GM18511 (cell line): ENCODE data around the gene KCNT1.

Experiments used
- ATAC-seq: cut with Tn5 transposase; IDR thresholded peaks from one replicate; pipeline ENCODE4 v1.9.1; 2021; ENCODE audit warnings: mild to moderate bottlenecking, moderate library complexity; ENCODE audit not compliant: unreplicated experiment

KCNT1 gene

DNA sequence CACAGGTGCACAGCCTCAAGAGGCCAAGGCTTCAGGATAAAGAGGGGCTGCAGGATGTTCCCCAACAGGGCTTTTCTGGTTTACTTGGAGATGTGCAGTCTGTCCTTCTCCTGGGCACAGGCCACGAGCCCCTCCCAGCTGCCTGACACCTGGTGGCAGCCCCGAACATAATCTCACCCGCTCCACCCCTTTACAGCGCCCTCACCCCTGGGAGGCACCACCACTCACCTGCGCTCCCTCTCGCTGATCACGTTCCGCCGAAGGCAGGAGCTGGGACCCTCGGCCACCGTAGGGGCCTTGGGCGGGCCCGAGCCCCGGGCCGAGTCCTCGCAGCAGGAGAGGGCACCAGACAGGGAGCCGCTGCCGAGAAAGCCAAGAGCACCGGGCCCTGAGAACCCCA lies 3.2 kb upstream of the KCNT1 start:
- no peak for ATAC-seq

DNA sequence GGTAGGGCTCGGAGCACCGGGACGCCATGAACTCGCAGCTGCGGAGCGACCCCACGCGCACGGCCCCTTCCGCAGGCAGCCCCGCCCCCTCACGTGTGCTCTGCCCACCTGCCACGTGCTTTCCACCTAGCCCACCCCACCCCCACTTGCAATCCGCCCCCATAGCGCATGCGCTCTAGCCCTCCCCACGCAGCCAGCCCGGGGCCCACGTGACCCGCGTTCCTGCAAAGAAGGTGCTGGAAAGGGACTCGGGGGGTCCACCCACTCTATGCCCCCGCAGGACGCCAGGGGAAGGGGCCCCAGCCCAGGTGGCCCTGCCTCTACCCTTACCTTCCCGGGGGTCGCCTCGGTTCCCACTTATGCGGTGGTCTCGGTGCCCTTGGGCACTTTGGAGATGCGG lies 2.5 kb upstream of the KCNT1 start, which contains the start of gene SOHLH1:
Gene SOHLH1, minus strand, starts transcription at position 42 of the 400 bp plus-strand sequence. Its CDS starts 14 bp downstream, at position 28.
- no peak for ATAC-seq

DNA sequence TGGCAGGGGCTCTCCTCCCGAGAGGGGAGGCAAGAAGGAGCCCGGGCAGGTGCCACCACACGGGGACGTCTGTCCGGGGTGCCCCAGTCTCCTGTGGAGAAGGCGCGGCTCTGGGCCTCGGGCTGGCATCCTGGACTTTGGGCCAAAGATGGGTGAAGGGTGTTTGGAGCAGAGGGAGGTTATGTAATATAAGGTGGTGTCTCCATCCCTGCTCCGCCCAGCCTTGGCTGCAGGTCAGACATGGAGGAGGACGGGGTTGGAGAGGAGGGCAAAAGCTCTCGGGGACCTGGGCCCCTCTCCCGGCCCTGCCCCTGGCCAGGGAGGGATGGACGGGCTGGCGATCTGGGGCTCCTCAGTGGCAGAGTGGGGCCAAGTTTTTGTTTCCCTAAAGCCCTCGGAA lies 1.5 kb upstream of the KCNT1 start:
- ATAC-seq = no peak

DNA sequence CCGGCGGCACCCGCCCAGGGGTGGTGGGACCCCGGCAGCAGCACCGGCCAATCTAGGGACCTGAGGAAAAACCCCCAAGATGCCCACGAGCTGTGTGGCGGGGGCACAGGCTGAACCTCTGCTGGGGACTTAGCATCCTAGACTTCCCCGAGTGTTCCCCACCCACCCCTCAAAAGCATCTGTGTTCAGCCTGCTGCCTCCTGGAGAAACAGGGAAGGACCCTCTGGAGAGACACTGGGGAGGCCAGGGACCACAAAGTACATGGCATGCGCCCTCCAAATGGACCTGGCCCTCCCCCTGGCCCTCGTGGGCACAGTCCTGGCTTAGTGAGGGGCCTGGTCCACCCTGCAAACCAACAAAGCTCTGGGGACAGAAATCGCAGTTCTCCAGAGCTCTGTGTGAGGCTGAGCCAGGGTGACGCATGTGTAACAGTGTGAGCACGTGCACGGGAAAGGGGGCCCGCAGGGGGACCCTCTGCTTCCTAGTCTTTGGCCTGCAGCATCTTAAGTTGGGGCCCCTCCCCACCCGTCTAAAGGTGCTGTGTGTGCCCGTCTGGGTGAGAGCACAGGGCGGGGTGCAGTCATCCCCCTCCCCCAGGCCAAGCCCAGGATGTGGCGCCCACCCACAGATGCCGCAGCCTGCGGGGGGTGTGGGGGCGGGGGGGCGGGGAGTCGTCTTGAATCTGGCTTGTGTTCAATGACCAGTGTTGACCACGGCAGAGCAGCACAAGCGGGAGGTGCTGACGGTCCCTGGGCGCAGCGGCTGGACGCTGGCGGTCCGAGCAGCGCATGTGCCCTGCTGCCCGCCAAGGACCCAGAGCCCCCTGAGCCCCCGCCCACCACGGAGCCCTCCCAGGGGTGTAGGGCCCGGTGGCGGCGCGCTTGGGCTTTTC lies 672 bp upstream of the KCNT1 start:
- no peak for ATAC-seq

DNA sequence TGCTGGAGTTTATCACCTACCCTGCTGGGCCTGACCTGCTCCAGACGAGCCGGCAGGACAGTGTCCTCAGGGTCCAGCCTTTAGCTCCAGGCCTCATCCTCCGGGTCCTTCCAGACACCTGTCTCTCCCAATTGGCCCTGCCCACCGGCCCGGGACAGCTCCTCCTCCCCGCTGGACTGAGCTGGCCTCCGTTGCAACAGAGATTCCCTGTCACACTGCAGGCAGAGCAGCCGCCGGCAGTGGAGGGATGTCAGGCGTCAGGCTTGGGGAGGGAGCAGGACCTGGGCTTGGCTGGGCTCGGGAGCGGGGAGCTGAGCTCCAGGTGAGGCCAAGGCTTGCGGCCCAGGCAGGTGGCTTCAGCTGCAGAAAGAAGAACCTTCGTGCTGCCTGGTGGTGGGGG lies 1.7 kb downstream of the KCNT1 start:
- ATAC-seq = no peak

DNA sequence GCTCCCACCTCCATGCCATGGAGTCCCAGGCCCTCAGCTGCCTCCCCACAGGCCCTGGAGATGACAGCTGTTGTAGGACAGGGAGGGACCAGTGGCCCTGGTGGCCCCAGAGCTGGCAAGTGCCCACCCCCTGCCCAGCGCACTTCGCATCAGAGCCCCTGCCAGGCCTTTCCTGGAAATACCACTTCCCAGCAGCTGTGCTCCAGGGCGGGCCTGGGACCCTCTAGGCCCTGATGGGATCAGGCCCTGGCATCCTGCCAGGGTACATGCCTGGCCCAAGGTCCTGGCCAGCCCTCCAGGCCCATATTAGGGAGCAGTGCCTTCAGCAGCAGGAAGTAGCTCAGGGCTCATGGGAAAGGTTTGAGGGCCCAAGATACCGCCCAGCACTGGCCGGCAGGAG lies 2.5 kb downstream of the KCNT1 start:
- ATAC-seq = no peak

DNA sequence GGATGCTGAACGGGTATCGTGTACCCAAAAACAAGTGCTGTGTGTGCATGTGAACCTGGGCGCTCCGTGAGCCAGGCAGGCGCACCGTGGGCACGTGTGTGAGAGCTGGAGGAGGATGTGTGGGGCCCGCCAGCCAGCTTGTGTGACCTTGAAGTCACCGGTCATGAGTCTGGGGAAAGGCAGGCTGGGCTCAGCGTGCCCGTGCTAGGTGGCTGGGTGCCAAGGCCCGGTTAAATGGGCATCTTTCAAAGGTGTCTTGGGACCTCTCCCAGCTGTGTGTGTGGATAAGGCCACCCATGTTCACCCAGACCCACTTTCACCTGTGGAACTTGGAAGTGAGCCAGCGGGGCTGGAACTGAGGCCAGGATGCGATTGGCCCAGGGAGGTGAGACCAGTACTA lies 3.4 kb downstream of the KCNT1 start:
- ATAC-seq = no peak

DNA sequence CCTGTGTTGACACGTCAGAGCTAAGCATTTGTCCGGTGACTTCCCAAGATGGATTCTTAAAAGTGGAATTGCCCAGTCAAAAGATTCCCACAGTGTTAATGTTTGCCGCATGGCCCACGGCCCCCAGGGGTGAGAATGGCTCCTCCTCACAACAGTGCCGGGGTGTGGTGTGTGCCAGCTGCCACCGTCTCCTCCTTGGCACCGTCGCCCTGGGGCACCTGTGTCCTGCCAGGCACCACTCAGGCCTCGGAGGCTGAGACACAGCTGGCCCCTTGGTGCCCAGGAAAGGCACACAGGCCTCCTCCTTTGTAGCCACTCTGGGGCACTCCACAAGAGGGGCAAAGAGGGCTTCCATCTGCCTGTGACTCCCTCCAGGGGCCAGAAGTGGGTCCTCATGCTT lies 4.3 kb downstream of the KCNT1 start:
- no peak for ATAC-seq

DNA sequence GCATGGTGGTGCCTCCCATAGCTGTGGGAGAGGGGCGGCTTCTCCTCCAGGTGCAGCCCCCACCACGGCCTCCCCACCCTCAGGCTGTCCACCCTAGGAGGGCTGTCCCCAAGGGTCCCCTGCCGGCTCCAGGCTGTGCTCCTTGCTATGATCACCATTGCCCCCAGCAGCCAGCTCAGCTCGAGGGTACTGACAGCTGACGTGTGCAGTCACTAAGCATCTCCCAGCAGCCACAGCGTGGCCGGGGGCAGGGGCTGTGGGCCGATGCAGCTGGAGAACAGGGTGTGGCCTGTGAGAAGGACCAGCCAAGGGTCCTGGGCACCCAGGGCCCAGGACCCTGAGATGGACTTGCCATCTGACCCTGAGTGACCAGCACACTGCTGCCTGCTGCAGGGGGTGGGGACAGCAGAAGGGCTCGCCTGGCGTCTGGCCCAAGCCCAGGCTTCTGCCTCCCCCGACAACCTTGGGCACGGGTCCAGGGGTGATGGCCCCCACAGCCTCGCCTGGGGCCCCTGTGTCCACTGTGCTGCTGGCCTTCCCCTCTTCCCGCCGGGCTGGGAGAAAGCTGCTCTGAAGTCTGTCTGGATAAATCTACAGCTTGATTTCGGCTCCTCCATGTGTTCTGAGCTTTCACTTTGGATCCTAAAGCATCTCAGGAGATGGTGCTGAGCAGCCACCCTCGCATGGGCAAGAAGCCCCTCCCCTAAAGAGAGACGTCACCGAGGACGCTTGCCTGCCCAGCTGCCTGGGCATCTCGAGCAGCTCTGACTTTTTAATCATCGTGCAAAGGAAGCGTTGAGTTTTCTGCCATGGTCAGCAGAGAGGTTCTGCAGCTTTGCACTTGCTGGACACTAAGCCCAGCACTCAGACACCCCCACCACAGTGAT lies 5.5 kb downstream of the KCNT1 start:
- ATAC-seq = no peak

DNA sequence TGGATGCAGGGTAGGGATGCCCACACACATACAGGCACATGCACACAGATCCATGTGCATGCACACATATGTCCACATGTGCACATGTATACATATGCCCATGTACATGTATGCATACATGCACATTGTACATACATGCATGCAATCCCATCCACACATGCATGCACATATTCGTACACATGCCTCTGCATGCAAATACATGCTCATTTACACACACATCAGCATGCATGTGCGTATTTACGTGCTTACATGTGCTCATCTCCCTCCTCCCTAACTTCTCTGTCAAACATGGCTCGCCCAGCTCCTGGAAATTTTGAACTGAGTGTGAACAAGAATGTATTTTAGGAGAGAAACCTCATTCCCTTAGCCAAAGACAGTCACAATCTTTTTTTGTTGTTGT lies 6.2 kb downstream of the KCNT1 start:
- ATAC-seq = no peak

DNA sequence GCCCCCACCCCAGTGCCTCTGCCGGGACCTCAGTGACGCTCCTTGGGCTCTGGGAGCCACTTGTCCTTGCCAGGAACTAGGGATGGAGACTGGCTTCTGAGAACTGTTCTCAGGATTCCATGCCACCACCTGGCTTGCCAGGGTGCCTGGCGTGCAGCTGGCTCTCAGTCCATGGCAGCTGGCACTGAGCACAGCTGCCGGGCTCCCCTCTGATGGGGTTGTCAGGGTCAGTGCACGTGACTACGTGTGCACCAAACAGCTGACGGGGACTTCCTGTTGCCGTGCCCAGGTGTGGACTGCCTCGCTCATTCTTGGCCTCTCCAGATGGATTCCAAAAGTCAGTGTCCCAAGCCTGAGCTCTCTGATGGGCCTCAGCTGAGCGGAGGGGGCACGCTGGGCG lies 9.4 kb downstream of the KCNT1 start:
- no peak for ATAC-seq

DNA sequence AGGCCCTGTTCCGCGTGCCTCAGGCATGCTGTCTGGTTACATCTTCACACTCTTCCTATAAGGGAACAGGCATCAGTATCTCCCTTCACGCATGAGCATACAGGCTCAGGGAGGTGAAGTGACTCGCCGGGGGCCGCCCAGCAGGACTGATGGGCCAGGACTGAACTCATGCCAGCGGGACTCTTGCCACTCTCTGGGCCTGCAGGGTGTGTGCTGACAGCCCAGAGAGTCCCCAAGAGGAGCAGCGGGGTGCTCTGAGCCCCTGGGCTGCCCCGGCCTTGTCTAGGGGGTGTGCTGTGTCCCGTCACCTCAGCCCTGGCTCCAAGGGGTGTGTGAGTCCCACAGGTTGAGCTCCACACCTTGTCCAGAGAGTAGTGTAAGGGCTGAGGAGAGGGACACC lies 9.9 kb downstream of the KCNT1 start:
- ATAC-seq = no peak

DNA sequence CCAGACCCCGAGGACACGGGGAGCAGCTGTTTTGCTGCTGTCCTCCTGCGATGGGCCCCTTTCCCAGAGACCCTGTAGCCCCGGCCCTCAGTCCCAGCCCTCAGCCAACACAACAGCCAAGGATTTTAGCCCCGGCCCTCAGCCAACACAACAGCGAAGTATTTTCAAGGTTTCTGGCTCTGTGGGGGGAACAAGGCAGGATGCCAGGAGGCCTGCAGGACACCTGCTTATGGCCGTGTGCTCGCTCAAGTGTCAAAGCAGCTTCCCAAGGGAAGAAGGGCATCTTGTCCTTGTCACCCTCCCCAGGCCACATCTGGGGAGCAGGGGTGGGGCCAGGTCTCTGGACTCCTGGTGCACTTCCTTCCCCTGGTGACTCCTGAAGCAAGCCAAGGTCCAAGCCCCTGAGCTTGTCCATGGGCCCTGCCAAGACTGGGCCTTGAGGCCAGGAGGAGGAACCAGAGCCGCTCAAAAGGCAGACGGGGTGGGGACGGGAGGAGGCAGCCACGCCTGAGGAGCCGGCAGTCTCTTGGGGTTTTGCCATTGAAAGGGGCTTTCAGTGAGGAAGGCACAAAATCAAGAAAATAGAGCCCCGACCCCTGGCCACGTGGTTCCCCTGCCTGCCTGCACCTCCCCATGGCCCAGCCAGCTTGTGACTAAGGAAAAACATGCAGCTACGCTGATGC lies 10.8 kb downstream of the KCNT1 start:
- no peak for ATAC-seq

DNA sequence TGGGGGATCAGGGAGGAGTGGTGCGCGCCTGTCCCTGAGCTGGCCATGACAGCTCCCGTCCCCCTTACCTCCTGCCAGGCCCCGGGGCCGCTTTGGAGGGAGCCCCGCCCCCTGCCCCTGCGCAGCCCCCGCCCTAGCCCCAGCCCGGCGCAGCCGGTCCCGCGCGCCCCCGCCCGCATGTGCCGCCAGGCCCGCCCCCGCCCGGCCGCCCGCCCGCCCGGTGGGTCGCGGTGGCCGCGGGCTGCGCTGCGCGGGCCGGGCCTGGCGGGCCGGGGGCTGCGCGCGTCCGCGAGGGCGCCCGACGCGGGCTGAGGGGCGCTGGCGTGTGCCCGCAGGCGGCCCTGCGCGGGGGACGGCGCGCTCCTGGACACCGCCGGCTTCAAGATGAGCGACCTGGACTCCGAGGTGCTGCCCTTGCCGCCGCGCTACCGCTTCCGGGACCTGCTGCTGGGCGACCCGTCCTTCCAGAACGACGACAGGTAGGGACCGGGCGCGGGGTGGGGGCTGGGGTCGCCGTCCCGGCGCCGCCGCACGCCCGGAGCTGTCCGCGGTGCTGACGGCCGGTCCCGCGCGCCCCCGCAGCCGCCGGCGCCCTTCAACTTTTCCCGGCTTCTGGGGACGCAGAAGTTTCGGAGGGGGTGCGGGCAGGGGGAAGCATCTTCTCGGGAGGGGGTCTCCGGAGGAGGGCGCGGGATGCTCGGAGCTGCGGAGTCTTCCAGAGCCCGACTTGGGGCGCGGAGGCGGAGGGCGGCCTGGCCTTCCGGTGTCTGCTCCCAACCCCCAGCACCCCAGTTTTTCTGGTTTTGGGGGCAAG lies 12.5 kb downstream of the KCNT1 start:
- ATAC-seq = no peak

DNA sequence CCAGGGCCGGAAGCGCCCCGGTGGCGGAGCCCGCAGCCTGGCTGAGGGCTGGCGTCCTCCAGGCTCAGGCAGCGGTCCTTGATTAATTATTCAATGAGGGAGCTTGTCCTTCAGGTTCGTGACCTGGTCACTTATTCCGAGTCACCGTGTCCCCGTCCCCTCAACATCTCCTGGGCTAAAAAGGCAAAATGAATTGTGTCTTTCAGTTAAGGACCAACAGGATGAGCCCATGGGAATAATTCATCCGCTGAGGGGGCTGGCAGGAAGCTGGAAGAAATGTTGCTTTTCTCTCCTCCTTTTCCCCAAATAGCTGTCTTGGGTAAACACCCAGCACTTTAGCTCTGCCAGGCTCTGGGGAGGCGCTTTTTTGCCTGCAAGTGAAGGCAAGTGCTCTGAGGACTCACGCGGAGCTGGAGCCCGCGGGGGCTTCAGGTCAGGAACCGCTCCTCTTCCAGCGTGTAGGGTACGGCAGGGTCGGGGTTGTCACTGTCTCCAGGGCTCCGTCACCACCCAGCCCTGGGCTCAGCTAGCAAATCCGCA lies 13.1 kb downstream of the KCNT1 start:
- no peak for ATAC-seq

DNA sequence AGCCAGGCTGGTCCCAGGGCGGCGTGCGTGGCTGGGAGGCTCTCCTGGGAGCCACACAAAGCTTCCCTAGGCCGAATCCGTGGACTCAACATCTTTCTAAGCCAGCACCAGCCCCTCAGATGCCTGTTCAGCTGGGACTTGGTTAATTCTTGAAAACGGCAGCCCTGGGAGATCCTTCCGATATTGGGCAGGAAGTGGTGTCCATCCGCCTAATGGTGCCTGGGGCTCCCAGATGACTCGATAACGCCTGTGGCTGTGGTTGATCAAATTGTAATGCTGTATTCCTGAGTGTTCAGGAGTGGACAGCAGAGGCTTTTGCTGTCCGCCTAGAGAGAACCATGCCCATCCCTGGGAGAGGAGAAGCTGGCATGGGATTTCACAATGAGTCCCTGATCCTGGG lies 14.1 kb downstream of the KCNT1 start:
- no peak for ATAC-seq

DNA sequence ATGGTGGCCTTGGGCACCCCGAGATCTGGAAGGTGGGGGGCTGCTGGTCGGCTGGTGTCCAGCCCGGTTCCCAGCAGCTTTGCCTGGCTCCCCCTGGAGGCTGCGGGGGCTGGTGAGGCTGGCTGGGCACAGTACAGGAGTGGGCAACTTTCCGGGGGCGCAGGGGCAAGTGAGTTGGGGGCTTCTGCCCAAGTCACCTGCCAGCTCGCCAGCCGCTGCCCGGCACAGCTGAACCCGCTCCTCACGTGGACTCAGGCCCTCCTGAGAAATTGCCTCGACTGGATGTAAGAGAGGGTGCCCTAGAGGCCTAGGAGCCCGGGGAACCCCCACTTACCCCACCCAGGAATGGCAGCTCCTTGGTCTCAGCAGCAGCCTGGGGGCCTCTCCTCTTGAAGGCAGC lies 15.4 kb downstream of the KCNT1 start:
- no peak for ATAC-seq

DNA sequence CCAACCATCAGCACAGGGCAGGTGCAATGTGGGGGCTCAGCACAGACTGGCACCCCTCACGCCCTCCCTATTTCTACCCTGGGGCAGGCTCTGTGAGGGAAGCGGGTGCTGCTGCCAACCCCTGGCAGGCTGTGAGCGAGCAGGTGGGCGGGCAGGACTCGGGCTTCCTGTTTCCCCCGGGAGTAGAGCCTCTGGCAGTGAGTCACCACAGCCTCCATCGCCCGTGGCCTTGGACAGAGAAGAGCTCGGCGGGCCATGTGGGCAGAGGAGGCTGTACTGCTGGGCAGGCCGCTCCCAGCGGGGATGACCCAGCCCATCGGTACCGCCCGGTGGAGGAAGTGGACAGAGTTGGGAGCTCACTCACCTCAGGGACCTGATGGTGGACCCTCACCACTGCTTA lies 16.6 kb downstream of the KCNT1 start:
- ATAC-seq = no peak

DNA sequence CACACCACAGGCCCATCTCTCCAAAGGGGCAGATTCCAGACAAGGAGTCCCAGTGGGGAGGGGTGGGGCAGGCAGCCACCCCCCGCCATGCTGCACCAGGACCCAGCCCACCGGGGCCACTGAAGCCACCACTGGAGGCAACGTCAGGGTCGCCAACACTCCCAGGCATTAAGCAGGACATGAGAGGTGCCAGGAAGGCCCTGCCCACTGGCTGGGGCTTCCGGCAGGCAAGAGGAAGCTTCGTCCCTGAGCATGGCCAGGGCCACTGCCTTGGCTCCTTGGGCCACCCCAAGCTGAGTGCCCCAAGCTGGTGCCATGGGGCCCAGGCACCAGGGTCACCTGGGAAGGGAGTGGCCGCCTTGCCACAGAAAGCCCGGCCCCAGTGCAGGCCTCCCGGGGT lies 17.5 kb downstream of the KCNT1 start:
- ATAC-seq = no peak

DNA sequence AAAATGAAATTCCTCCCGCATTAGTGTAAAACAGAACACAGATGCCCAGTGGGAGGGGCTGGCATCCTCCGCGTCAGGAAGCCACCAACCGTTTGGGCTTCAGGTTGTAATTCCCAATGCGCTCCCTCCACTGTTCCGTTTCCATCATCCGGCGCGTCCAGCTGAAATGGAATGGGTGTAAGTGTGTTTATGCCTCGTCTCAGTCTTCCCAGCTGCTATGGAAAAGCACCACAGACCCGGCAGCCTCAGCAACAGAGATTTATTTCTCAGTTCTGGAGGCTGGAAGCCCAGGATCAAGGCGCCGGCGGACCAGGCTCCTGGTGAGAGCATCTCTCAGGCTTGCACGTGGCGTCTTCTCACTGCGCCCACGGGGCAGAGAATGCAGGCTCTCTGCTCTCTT lies 20.4 kb downstream of the KCNT1 start:
- no peak for ATAC-seq
